GM08714 (cell line): ENCODE data around the gene PNPLA1.

Experiments
- H3K4me3 ChIP-seq: fragments of 200-500 bp; sonication (Bioruptor generic); 2 replicates; pipeline ENCODE4 v1.5.1; 2014; ENCODE audit warnings: mild to moderate bottlenecking, low read length, inconsistent platforms
- ZNF274 ChIP-seq: IDR thresholded peaks from 2 replicates; pipeline ENCODE4 v1.6.1; 2012; ENCODE audit warnings: mild to moderate bottlenecking, low read depth, low read length

PNPLA1 gene, protein sequence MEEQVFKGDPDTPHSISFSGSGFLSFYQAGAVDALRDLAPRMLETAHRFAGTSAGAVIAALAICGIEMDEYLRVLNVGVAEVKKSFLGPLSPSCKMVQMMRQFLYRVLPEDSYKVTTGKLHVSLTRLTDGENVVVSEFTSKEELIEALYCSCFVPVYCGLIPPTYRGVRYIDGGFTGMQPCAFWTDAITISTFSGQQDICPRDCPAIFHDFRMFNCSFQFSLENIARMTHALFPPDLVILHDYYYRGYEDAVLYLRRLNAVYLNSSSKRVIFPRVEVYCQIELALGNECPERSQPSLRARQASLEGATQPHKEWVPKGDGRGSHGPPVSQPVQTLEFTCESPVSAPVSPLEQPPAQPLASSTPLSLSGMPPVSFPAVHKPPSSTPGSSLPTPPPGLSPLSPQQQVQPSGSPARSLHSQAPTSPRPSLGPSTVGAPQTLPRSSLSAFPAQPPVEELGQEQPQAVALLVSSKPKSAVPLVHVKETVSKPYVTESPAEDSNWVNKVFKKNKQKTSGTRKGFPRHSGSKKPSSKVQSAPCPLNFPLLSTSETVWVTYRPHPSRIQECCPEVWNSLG

DNA sequence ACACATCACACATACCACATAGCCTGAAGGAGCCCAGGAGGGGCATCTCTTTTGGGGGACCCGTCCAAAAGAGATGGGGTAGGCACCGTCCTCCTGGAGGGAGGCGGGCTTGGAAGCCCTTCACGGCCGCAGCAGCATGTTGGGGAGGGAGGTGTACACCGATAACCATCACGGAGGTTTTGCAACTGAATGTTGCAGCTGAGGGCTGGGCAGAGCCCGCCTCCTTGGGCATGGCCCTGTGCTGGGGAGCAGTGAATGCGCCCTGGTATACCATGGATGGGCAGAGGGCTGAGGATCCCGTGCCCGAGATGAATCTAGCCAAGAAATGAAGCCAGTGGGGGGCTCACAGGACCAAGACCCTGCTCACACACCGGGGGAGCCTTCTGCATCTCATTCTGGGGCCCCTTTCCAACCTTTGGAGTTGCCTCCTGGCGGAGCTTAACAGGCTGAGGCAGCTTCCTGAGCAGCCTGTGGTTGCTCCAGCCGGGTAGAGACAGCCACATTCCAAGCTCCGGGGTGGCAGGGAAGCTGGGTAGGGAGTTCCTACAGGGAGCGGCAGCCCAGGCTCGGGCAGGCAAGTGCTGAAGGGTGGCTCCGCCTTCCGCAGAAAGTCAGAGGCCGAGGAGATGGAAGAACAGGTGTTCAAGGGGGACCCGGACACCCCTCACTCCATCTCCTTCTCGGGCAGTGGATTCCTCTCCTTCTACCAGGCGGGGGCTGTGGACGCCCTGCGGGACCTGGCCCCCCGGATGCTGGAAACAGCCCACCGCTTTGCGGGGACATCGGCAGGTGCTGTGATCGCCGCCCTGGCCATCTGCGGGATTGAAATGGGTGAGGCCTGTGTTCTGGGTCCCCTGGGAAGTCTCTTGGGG, at the start of gene PNPLA1:
TSS of gene PNPLA1 (plus strand) at position 227 of the 872 bp plus-strand sequence. CDS start at position 627, 400 bp downstream.
- no peak for TF ChIP-seq ZNF274
- H3K4me3 ChIP-seq: no peak within 1 kb of the TSS

DNA sequence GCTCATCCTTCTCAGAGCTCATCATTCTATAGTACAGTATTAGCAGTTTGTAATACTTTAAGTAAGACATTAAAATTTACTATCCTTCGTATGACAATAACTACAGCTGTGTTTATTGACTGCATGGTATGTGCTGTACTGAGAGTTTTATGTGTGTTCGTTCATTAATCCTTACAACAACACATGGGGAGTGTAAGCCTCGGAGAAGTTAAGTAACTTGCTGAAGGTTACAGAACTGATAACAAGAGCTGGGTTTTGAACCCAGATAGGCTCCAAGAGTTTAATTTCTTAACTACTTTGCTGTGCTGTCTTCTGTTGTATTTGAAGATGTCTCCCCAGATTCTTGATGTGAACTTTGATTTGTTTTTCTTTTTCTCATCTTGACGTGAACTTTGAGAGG, 49.6 kb upstream of the PNPLA1 start:
- no peak for TF ChIP-seq ZNF274
- no peak overlapping the region for H3K4me3 ChIP-seq

DNA sequence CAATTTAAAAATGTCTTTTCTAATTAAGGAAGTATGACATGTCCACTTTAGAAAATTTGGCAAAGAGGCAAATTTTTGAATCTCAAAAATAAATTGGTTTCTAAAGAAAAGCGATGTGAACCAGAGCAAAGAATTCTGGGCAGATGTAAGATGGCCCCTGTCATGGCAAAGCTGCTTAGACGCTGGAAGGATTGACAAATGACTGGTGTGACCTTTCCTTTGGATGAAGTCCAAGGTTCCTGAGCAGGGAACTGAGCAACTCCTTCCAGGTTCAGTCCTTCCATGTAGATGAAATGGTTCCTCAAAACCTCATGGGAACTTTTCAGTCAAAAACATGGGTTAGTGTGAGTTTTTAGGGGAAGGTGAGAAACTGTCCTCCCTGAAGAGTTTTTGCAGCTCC, 48.2 kb upstream of the PNPLA1 start:
- H3K4me3 ChIP-seq: no peak overlapping the region
- no peak for TF ChIP-seq ZNF274

DNA sequence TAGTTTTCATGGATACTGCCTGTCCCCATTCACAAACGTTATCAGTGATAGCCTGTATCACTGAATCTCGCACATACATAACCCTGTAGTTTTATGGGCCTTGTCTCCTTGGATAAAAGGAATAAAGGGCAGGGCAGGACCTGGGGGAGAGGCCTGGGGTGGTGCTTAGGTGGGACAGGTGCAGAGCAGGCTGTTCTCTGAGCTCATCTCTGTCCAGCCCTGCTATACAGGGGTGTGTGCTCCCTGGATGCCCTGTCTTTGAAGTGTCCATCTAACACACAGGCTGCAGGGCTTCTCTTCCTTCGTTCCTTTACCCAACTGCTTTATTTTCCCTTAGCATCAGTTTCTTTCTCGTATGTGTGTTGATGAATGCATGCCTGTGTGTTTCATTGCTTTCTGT, 46.9 kb upstream of the PNPLA1 start:
- no peak overlapping the region for H3K4me3 ChIP-seq
- TF ChIP-seq ZNF274: no peak

DNA sequence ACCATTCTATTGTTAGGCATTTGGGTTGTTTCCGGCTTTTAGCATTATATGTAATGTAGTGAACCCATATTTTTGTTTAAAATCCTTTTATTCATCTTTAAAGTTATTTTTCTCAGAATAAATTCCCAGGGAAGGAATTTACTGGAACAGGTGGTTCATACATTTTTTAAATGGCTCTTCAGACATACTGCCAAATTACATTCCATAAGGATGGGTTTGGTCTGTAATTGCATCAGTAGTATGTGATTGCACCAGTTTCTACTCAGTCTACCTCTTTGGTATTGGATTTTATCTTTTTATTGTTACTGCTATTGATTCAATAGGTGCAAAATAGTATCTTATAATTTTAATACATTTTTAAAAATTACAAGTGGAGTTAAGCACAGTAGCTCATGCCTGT, 46.2 kb upstream of the PNPLA1 start:
- no peak overlapping the region for H3K4me3 ChIP-seq
- TF ChIP-seq ZNF274: no peak

DNA sequence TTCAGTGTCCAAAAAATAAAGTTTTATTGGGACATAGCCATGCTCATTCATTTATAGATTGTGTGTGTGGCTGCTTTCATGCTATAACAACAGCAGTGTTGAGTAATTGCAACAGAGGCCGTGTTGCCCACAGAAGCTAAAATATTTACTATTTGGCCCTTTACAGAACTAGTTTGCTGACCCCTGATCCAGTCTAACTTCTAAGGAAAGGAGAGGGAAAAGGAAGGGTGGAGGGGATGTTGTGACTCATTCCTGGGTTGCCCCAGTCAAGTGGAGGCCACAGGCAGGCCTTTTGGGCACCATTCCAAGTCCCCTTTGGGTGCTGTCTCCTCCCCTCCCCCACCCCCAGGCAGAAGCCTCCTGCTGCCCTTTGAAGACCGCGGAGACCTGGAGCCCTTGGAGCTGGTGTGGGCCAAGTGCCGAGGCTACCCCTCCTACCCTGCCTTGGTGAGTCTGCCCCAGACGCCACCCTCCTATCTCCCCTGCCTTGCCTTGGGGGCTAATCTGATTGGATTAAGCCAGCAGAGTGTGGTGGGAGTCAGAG, 44.9 kb upstream of the PNPLA1 start:
- no peak for TF ChIP-seq ZNF274
- H3K4me3 ChIP-seq: no peak overlapping the region

DNA sequence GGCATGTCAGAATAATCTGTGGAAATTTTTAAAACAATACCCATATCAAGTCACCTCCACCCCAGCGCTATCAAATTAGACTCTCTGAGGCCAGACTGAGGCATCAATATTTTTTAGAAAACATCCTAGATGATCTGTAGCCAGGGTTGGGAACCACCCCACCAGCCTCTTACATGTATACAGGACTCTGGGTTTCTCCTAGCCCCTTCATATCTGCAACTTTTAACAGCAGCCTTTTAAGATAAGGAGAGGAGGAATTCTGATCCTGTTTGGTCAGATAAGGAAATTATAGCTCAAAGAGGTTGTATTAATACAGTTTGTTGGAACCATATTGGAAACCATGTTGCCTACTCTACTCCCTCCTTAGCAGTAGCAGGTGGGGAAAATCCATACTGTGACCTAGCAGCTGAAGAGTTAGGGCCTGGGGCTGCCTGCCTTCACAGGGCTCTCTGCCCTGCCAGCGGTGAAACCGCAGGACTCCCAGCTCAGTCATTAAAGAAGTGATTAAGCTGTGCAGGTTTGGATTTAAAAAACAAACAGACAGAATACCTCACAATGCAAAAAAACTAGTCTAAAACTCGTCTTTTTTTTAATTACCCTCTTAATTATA, 43.3 kb upstream of the PNPLA1 start:
- TF ChIP-seq ZNF274: no peak
- no peak overlapping the region for H3K4me3 ChIP-seq

DNA sequence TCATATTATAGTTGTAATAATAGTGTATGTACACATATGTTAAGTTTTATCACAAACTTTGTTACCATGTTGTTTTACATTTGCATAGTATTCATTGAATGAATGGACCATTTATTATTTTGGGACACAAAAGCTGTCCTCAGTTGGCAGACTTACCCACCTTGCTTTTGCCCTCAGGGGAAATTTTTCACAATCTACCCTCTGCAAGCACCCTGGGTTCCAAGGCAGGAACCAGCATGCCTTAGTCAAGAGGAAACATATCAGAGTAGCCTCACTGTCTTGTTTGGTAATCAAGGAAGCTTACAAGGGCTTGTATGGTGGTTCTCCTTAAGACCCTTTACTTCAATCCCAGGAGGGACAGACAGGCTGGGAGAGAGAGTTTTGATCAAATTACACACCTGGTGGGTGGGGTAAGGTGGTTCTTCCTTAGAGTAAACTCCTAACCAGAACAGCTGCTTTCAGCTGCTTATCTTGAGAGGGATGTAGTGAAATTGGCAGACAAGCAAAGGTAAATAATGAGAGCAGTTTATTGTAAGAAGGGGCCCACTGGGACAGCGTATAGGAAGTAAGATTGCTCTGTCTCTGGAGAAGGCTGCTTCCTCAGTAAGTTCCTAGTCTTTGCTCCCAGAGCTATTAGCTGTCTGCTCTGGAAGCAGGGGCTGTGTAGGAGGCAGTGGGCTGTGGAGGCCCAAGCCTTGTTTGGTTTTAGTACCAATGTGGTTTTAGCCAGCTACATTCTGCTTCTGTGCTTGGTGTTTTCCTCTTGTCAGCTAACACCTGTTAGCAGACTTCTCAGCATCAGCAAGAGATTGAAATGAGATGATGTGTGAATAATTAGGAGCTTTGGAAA, 42.3 kb upstream of the PNPLA1 start:
- H3K4me3 ChIP-seq: no peak overlapping the region
- no peak for TF ChIP-seq ZNF274

DNA sequence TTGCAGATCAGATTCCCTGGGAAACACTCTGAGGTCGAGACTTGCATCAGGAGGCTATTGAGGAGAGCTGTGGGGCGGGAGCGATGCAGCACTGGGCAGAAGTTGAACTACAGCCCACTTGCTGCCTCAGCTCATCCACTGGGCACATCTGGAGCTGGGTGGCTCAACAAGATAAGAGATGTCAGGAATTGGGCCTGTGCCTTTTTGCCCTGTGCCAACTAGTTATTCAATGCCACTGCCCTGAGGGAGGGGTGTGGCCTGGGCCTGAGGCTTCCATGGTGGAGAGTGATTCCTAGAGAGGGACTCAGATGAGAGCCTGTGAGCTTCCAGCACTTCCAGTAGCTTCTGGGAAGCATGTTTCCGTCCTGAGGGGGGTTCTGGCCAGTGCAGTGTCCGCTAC, 40.6 kb upstream of the PNPLA1 start:
- H3K4me3 ChIP-seq: no peak overlapping the region
- no peak for TF ChIP-seq ZNF274

DNA sequence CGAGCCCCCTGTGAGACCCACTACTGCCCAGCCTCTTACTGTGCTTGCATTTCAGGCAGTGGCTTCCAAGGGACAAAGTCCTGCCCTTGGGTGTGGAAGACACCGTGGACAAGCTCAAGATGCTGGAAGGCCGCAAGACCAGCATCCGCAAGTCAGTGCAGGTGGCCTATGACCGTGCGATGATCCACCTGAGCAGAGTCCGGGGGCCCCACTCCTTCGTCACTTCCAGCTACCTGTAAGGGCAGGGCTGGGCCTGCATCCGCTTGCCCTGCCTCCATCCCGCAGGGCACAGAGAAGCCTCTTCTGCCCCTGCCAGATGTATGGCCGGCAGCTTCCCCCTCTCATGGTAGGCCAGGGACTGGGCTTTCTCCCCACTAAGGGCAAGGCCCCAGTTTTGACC, 39.5 kb upstream of the PNPLA1 start:
- no peak overlapping the region for H3K4me3 ChIP-seq
- TF ChIP-seq ZNF274: no peak

DNA sequence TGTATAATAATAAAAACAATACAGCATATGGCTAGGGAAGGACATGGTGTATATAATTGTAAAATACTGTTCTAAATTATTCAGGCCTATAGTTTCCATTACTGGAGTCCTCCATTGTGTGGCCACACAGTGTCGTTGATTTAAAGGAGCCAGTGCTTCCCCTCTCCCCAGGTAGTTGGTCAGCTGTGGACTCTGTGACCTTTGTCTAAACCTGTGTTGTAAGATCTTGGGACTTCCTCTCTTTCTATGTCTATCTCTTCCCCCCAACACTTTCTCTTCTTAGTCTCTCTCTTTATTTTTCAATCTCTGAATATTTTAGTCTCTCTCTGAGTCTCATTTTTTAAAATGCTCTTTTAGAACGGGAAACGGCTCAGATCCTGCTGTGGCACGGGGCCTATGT, 37.7 kb upstream of the PNPLA1 start:
- TF ChIP-seq ZNF274: no peak
- H3K4me3 ChIP-seq: no peak overlapping the region

DNA sequence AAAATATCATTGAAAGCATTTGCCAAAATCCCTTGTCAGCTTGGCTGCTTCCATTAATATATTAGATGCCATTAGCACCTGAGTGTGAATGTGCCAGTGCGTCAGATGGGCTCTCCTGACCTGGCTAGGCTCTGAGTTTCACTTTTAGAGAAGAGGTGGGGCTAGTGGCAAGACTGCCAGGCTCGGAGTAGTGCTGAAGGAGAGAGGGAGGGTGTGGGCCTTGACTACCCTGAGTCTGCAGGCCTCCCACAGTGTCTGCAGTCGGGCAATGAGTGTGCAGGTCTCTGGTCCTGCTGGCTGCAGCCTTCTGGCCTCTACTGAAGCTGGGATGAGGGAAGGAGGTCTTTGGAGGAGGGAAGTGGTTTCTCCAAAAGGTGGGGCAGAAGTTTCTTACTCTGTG, 34.6 kb upstream of the PNPLA1 start:
- no peak overlapping the region for H3K4me3 ChIP-seq
- TF ChIP-seq ZNF274: no peak

DNA sequence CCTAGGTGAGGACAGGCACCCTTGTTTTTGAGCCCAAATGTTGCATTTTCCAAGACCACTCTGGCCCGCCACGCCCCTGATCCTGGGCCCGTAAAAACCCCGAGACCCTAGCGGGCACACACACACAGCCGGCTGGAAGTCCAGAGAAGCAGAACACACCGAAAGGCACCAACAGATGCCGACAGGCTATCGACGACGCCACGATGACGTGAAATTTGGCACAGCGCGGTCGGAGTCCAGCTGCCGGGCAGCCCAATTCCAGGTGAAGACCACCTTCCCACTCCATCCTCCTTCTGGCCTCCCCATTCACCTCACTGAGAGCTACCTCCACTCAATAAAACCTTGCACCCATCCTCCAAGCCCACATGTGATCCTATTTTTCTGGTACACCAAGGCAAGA, 34.0 kb upstream of the PNPLA1 start:
- TF ChIP-seq ZNF274: no peak
- H3K4me3 ChIP-seq: no peak overlapping the region

DNA sequence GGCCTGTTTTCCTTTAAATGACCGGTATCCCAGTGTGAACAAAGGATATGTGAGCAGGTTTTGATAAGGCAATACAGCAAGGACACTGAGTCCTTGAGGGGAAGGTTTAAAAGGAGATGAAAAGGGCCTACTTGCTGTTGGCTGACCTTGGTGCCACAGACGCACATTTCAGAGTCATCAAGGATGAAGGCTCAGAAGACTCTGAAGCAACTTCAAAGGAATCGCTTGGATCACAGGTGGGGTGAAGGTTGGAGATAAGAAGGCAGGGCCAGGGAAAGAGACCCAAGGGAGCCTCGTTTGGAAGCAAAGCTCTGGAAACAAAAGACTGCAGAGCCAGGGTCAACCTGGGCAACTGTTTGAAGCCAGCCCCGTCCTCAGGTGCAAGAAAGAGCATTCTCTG, 30.1 kb upstream of the PNPLA1 start:
- no peak for TF ChIP-seq ZNF274
- no peak overlapping the region for H3K4me3 ChIP-seq
